OCI-LY7 (cell line): ENCODE data around the gene NTRK3.

Experiments used
- CTCF ChIP-seq: fragments of 200-600 bp; sonication (generic); conservative IDR thresholded peaks from 2 replicates; pipeline ENCODE4 v1.5.1; 2014; ENCODE audit warnings: mild to moderate bottlenecking, antibody characterized with exemption, low read length, moderate library complexity, mixed read lengths
- EZH2phosphoT487 ChIP-seq: fragments of 200-600 bp; sonication (generic); IDR thresholded peaks from 2 replicates; pipeline ENCODE4 v1.6.1; 2018; ENCODE audit warnings: low read depth, borderline replicate concordance, mild to moderate bottlenecking, mixed run types, antibody characterized with exemption, low read length, moderate library complexity, mixed read lengths

- TF ChIP-seq CTCF (no peak), EZH2phosphoT487 (no peak)
Observed at GRCh38 chr15:88288661-88289060, 32.1 kb upstream of the NTRK3 start.
